Stimulated activated CD8-positive, alpha-beta memory T cell treated with anti-CD3 and anti-CD28 coated beads, Interleukin-4, amount 100 ng/mL, for 24 hours (primary cell): ENCODE data around the gene GPC3.
"Not testable (repeated sequence)": the region's sequence is repeated elsewhere in the genome, so short reads cannot be mapped to it uniquely, and the experiment has no call there.

Experiments
- DNase-seq: peaks from one replicate; pipeline ENCODE4 v3.0.0-alpha.2; 2020; ENCODE audit warnings: low read depth

Gene GPC3

DNA sequence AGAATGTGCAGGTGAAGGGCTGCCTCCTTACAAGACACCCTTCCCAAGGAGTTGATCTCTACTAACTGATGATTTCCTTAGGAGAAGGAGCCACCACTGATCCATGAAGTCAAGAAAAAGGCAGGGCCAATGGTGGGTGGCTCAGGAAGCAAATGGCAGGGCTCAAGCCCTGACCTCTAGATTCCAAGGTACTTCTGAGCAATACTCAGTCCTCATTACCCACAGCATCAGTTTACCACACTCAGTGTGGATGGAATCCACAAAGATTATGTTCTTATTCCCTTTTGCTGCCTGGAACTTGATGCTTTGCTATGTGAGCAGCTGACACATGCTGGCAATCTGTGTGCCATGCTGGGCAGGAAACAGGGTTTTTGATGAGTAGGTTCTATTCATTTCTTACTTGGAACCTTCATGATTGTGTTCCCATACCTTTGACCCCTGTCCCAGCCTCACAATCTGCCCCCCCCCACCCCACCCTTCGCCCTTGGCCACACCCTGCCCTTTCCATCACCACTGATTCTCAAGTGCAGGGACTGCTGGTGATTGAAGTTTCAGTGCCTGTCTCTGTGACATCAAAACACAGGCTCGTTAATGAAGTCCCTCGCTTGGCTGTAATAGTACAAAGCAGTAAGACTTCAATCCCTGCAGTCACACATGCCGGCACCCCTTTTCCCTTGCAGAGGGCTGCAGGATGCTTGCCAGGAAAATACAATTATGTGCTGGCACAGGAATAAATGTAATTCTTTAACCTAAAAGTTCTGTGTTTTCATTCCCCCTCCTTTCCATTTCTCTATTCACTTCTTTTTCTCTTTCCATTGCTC, 434.5 kb downstream of the GPC3 start:
- DNase-seq = no peak

DNA sequence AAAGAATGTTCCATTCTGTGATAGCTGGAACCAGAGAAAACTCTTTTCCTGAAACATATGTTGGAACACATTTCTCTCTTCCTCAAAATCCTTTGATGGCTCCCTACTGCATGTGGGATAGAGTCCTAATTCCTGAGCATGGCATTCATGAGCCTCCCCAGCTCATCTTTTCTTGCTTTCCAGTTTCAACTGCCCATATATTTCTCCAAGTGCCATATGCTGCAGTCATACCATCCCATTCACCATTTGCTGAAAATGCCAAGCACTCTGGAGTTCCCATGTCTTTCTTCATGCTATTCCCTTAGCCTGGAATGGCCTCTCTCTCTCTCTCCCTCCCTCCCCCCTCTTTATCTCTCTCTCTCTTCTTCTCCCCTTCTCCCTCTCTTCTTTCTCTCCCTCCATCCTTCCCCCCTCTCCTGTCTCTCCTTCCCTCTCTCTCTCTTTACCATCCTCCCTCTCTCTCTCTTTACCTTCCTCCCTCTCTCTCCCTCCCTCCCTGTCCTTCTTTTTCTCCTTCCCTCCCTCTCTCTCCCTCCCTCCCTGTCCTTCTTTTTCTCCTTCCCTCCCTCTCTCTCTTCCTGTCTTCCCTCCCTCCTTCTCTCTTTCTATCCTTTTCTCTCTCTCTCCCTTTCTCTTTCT, 436.0 kb downstream of the GPC3 start:
- no peak for DNase-seq

DNA sequence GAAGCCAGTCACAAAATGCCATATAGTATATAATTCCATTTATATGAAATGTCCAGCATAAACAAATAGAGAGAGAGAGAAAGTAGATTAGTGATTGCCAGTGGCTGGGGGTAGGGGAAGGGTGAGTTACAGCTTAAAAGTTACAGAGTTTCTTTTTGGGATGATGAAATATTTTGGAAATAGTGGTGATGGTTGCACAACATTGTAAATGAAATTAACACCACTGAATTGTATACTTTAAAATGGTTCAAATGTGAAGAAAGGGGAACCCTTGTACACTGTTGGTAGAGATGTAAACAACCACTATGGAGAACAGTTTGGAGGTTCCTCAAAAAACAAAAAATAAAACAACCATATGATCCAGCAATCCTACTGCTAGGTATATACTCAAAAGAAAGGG, 439.0 kb downstream of the GPC3 start:
- no peak for DNase-seq

DNA sequence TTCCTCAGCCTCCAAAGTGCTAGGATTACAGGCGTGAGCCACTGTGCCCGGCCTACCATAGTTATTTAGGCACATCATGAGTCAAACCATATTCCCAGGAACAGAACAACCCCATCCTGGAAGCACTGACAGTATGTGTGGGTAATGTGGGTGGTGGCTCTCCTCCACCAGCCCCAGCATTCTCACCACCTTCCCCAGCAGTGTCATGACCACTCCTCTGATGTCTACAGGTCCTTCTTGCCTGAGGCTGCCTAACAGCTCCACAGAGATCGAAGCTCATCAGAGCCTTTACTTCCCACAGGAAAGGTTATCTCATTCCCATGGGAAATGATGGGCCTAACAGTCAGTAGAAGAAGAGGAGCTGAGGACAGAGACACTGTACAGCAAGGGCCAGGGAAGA, 440.6 kb downstream of the GPC3 start:
- DNase-seq = no peak

DNA sequence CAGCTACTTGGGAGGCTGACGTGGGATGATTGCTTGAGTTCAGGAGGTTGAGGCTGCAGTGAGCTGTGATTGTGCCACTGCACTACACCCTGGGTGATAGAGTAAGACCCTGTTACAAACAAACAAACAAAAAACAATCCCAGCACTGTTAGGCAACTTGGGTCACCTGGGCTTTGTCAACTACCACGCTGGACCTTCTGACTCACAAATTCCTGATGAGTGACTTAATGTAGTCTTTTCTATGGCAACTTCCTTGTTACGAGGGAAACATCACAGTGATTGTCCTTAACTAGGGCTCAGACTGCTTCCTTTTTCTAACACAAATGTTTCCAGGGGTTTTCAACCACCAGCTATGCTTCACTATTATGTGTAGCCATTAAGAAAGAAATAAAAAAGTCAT, 441.3 kb downstream of the GPC3 start:
- DNase-seq = no peak

DNA sequence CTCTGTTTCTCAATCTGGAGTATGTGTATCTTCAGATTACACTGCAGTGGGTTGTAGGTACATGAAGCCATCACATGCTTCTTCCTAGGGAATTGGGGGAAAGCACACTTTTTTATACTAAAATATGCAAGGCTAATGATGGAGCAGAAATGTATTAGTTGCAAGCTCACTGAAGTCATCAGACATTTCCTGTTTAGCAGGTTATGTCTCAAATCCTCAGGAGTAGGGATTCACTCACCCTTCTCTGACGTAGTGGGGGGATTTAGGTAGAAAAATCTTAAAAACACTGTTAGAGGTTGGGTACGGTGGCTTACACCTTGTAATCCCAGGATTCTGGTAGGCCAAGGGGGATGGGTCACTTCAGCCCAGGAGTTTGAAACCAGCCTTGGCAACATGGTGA, 441.7 kb downstream of the GPC3 start:
- no peak for DNase-seq

DNA sequence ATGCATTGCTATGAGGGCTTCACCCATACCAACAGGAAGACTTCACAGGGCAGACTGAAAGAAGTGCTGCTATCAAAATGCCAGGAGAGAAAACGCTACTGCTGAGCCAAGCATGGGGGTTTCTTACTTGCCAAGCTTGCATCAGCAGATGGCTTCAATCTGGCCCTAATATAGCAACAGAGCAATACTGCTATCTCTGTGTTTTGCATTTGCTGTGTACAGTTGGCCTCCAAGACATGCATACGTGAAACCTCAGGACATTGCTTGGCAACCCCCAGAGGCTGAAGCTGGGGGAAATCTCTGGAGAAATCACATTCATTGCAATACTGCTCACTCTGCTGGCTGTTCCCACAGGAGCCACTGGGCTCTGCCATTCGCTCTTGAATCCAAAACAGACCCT, 442.9 kb downstream of the GPC3 start:
- no peak for DNase-seq

DNA sequence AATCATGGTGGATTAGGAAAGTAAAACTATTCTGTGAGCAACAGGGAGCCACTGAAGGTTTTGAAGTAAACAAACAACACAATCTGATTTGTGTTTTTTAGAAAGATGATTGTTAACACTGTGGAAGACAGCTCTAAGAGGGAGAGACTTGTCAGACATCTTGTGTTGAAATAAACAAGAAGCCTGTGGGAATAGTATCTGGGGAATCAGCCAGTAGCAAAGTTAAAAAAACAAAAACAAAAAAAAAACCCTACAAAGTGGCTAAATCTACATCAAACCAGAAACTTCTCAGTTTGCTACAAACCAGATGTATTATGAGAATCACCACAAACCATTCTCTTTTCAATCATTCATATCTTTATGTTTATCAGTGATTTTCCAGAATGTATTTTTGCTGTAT, 444.4 kb downstream of the GPC3 start:
- no peak for DNase-seq

DNA sequence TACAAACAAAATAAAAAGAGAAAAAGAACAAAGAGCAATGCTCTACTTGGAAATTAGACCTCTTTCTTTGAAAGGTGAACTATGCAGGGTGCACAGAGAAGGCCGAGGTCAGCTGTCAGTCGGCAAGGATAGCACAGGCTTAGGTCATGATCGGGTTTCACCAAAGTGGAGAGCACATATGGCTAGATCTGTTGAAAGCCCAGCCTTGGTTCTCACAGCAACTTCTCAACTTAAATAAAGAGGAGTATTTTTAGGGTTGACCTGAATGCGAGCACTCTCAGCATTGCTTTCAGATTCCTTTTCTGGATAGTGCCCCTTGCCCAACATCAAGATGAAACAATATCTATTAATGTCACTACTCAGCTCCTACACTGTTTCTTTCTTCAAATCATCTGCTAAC, 447.2 kb downstream of the GPC3 start:
- no peak for DNase-seq

DNA sequence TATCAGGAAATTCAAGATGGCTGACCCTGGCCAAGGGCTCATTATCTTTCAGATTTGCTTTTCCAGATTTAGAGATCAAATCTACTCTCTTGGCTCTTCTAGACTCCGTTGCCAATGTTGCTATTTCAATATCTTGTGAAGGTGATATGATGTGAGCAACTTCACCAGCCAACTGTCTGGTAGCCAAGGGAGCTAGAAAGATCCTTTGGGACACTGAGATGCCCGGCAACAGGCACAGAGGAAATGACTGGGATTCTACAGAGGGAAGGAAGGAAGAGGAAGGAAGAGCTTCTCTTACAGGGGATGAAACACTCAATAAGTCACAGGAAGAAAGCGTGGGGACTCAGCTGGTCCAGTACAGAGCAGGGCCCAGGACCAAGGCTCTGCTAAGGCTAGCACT, 448.3 kb downstream of the GPC3 start:
- DNase-seq = no peak

DNA sequence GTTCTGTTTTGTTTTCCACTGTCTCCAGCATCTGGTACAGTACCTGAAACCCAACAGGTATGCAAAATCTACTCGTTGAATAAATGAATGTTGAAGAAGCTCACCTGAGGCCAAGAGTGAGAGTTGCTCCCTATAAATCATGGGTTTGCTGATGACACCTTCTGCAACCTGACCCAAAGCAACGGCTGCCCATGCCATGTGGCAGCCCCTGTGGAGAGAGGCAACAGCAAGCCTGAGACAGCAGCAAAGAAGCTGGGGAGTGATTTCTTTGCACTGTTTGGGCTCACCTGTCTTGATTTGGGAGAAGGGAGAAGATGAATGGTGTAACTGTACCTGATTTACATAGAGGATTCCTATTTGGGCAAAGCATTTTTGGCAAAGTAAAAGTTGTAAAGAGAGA, 450.3 kb downstream of the GPC3 start:
- no peak for DNase-seq

DNA sequence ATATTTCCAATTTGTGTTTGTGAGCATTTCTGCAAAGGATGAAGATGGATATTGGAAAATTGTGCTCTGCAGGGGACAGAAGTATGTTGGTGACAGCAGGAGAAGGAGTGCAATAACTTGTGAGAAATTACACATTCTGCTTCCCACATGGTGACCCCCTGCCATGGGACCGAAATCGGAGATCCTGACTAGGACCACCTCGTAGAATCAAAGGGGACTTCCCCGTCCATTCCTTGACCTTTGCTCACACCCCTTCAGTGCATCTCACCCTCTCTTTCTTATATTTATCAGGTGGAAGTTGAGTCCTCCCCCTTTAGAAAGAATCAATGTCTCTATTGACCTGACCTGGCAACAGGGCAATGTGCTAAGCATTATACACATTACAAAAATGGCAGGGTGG, 451.2 kb downstream of the GPC3 start:
- DNase-seq = no peak

DNA sequence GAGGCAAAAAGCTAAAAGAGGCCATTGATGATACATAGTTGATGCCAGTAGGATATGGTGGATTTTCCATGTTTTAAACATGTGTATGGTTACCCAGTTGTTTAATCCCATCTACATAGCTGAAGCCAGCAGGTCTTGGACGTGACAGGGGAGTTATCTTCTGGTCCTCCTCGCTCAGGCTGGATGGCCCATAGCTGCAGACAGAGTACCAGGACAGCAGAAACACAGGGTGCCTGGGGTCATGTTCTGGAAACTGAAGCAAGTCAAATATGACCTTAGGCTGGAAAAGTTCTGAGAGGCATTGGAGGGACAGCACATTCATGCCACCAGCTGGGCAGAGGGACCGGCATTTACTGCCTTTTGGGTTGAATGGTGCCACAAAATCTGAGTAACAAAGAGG, 452.1 kb downstream of the GPC3 start:
- DNase-seq = no peak

DNA sequence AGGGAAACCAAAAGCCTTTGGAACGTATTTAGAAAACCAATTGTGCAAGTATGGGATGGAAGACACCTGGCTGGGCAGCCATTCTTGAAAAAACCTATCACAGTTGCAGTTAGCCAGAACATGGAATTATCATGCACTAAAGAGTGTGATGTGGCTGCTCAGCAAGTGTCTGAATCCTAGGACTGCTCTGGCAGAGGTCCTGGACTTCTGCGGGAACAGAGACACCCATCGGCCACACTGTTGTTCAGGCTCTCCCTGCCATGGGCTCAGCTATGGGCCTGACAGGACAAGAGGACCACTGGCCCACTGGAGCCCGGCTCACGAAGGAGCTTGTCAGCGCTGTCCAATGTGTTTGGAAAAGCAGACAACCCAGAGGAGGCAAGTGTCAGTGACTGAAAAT, 454.4 kb downstream of the GPC3 start:
- DNase-seq = no peak

DNA sequence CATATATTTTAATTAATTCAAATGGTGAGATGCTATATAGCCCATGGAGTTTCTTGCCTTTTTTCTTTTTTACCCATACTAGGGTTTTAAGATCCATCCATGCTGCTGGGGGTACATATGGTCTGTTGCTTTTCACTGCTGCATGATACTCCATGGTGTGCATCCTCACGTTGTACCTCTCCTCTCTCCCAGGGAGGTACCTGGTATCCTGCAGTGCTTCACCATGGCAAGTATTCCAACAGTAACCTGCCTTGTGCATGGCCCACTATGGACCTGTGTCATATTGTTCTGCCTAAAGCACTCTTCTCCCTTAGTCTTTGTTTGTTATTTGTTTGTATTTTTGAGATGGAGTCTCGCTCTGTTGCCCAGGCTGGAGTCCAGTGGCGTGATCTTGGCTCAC, 455.8 kb downstream of the GPC3 start:
- DNase-seq = no peak

DNA sequence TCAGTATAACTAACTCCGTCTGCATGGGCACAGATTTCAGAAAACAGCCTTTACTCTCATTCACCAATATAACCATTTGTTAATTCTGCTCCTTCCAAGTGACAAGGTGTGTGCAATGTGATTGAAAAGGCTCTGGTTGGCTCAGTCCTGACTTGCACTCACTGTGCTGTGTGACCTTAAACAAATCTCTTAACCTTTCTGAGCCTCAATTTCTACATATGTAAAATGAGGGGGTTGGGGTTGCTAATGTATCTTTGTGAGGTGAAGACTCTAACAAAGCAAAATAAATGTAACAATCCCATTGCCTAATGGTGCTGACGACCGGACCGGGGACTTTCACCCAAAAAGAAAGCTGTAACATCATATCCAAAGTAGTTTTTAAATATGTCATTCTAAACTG, 457.6 kb downstream of the GPC3 start:
- DNase-seq = no peak

DNA sequence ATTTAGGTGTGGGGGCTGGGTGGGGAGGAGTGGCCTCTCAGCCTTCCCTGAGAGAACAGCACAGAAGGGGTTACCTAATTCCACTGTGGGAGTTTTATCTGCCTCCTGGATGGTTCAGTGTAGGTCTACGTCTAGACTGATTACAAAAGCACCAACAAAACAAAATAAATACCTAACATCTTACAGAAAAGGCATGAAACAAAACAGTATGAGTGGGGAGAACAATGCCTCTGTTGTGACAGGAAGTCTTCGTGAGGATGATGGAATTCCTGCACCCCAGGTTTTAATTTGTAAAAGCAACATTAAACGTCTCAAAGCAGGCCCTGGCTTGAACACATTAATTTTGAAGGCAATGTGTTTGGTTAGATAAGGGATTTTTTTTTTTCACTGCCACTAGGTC, 458.0 kb downstream of the GPC3 start:
- no peak for DNase-seq

DNA sequence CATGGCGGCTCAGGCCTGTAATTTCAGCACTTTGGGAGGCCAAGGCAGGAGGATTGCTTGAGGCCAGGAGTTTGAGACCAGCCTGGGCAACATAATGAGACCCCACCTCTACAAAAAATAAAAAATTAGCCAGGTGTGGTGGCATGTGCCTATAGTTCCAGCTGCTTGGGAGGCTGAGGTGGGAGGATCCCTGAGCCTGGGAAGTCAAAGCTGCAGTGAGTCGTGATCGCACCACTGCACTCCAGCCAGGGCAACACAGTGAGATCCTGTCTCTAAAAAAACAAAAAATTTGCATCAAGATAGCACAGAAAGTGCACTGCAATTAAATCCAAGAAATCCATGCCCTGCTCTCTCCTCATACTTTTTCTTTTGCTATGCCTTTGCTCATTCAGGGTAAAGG, 458.6 kb downstream of the GPC3 start:
- DNase-seq = not testable (repeated sequence)

DNA sequence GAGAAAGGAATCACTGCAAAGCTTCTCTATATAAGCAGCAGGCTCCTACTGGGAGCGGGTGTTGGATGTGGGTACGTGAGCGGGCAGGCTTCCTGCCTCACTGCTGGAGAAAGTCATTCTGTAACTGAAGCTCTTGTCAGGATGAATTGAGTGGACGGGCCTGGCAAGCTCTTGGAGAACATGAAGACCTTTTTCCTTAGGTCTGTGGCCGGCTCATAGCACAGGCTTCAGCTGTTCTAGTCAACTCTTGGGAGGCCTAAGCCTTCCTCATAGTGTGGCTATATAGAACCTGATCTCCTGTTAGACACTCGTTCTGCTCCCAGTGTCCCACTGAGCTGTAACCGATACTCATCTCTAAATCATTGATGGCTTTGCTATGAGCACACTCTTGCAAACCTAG, 461.9 kb downstream of the GPC3 start:
- no peak for DNase-seq

DNA sequence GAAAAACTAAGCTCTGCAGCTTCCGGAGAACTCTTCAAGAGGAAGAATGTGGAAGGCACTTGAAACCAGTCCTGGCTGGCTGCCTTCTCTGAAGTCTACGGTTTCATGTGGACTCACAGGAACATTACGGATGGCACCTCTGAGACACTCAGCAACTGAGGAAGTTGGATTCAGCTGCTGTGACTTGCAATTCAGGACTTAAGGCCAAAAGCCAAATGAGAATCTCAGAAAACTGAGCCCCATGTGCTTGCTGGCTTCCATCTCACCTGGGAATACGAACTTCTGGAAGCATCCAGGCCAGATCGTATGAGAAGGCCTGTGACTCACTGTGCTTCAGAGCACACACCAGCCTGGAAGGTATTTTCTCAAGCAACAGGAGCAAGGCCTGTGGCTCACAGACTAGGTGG, 462.3 kb downstream of the GPC3 start:
- DNase-seq = no peak

DNA sequence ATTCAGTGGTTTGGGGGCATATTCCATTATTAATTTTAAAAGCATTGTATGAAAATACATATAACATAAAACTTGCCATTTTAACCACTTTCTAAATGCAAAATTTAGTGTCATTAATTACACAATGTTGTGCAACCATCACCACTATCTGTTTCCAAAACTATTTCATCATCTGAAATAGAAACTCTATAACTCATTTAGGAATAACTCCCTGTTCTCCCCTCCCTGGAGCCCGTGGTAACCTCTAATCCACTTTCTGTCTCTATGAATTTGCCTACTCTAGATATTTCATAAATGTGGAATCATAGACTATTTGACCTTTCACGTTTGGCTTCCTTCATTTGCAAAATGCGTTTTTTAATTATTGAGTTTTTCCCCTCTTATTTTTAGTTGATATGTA, 468.7 kb downstream of the GPC3 start:
- DNase-seq = no peak

DNA sequence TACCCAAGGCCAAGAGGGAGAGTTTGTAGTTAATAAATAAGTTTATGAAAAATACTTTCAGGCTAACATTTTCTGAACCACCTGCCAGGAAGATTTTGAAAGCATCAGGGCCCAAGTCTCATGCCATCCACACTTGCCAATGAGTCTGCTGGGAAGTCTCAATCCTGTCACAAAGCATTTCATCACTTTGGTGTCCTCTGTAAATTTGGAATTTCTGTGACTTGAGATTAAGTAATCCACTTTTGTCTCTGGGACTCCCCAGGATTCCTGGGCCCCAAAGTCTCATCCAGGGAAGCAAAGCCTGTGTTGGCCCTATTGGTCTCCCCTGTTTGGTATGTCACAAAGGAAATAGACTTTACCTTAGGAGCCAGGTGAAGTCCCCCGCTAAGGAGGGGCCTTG, 470.9 kb downstream of the GPC3 start:
- DNase-seq = no peak

DNA sequence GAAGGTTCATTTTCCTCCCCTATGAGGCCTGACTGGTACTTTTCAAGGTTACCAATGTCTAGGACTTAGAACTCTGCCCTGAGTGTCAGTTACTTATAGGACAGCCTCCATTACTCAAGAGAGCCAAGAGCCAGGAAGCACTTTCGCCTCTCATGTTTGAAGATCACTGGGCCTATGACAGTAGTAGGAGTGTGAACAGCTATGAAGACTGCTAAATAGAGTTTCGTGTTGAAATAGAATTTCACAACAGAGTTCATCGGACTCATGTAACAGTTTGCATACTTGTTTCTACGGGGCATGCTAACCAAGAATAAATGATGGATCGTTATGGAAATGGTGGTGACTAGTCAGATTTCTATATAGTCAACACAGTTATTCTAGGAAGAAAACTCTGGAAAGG, 472.3 kb downstream of the GPC3 start:
- no peak for DNase-seq

DNA sequence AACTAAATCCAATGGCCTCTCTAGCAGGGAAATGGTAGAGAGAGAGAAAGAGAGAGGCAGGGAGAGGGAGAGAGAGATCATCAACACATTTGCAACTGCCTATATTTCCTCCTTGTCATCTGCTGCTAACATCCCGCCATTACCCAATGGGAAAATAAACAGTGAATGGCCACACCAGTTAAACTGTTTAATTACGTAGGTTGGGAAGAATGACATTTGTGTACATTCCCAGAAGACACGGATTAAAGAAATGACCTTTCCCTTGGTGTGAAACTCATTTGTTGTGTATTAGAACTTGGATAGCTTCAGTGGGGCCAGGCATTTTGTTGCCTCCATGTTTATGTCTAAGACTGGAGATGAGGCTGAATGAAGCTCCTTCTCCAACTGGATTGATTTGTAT, 474.4 kb downstream of the GPC3 start:
- no peak for DNase-seq
